K562 (cell line): ENCODE results near the gene CD74.

Experiments used
- ERF ChIP-seq: fragments of 450-650 bp; formaldehyde crosslinking; IDR thresholded peaks from 2 replicates; pipeline ENCODE4 v1.4.0; 2020; ENCODE audit warnings: mild to moderate bottlenecking, mixed read lengths
- ETS1 ChIP-seq: conservative IDR thresholded peaks from 2 replicates; pipeline ENCODE4 v1.6.1; 2011; ENCODE audit warnings: low read depth, mild to moderate bottlenecking, low read length; ENCODE audit not compliant: control insufficient read depth
- LCOR ChIP-seq: sonication (generic); formaldehyde crosslinking; IDR thresholded peaks from 2 replicates; pipeline ENCODE4 v1.8.0; 2022; ENCODE audit warnings: mild to moderate bottlenecking, missing genetic modification reagents
- POLR2A ChIP-seq: fragments of 450-650 bp; conservative IDR thresholded peaks from 2 replicates; pipeline ENCODE4 v1.6.1; 2016
- SP2 ChIP-seq: IDR thresholded peaks from 2 replicates; pipeline ENCODE4 v1.6.1; 2011; ENCODE audit warnings: mild to moderate bottlenecking, low read depth, low read length, moderate library complexity; ENCODE audit not compliant: poor library complexity, severe bottlenecking; ENCODE audit errors: extremely low read depth
- ZHX1 ChIP-seq: fragments of 150-350 bp; conservative IDR thresholded peaks from 2 replicates; pipeline ENCODE4 v1.6.1; 2014; ENCODE audit warnings: low read length
- ZNF282 ChIP-seq: sonication (generic); formaldehyde crosslinking; IDR thresholded peaks from 2 replicates; pipeline ENCODE4 v1.8.1; 2023; ENCODE audit warnings: missing genetic modification reagents

GRCh38 chr5:150394912-150395687 lies 17.6 kb downstream of the CD74 start:
- TF ChIP-seq ETS1 = no peak
- no peak for TF ChIP-seq ERF (CRISPR knock-in tag)
- TF ChIP-seq SP2 = no peak
- TF ChIP-seq ZHX1 = no peak
- TF ChIP-seq LCOR (CRISPR knock-in tag) = no peak
- no peak for TF ChIP-seq ZNF282 (CRISPR knock-in tag)
- TF ChIP-seq POLR2A = no peak
